Tibial nerve (tissue), 4 donors: Measurements from ENCODE around the gene THSD4.

Source experiments
- CTCF ChIP-seq, 5 experiments: fragments of 200-600 bp in 3 of 5; fragments of 450-650 bp in 2 of 5; sonication (generic) in 3 of 5; IDR thresholded peaks; one replicate each; pipeline ENCODE4 v1.5.1; 2016 to 2019; ENCODE audit warnings: antibody characterized with exemption in 5 of 5, mild to moderate bottlenecking in 3 of 5, moderate library complexity in 2 of 5
- EP300 ChIP-seq, 2 donors: sonication (generic); formaldehyde crosslinking; IDR thresholded peaks; one replicate each; pipeline ENCODE4 v1.6.1; 2017; ENCODE audit warnings: antibody characterized with exemption in 2 of 2, mild to moderate bottlenecking in 1 of 2
- POLR2A ChIP-seq, 2 donors: fragments of 450-650 bp; IDR thresholded peaks; one replicate each; pipeline ENCODE4 v1.6.1; 2017; ENCODE audit warnings: antibody characterized with exemption in 2 of 2, mild to moderate bottlenecking in 2 of 2, moderate library complexity in 2 of 2

DNA sequence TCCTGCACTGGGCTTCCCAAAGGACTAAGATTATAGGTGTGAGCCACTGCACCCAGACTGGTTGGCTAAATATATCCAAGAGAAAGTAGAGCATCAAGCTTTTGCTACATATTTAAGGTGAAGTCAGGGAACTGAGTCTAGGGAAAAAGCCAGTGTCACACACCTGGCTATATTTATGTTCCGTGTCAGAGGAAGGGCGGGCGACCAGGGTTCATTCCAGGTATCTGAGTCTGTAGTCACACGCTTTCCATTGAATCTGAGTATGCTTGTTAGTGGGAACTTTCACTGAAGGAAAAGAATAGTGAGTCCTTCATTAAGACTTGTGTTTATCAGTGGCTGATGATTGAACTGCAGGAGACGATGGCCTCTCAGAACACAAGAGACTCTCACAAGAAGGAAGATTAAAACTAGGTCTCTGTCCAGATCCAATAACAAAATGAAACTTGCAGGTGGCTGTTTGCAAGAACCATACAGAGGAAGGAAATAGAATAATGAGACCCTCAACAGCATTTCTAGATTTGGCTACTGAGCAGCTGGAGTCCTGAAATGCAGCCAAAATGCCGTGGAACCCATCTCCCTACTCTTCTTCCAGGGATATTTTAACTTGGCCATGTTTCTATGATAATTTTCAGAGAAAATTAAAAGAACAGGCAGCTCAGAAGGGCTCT lies 276.3 kb downstream of the THSD4 start:
- no peak for TF ChIP-seq POLR2A (IDR thresholded peaks at IDR 0.05)
- no peak for TF ChIP-seq CTCF (IDR thresholded peaks at IDR 0.05)
- no peak for TF ChIP-seq EP300 (IDR thresholded peaks at IDR 0.05)
